ENCODE measurements around the gene ZC3H4.
"Not testable (repeated sequence)": the region's sequence is repeated elsewhere in the genome, so short reads cannot be mapped to it uniquely, and the experiment has no call there.

Gene ZC3H4

GRCh38 chr19:47107202-47107952 lies 6.2 kb downstream of the ZC3H4 start:
- no peak for DNase-seq

GRCh38 chr19:47106821-47107201 lies 6.8 kb downstream of the ZC3H4 start:
- no peak for DNase-seq

GRCh38 chr19:47105874-47106273 lies 7.7 kb downstream of the ZC3H4 start:
- no peak for DNase-seq

GRCh38 chr19:47104680-47105079 lies 8.9 kb downstream of the ZC3H4 start:
- DNase-seq = no peak

- no peak for DNase-seq
Measured at GRCh38 chr19:47102346-47103060, 11.1 kb downstream of the ZC3H4 start.

GRCh38 chr19:47101116-47101515 lies 12.5 kb downstream of the ZC3H4 start:
- not testable (repeated sequence) for DNase-seq

- DNase-seq = no peak
Measured at GRCh38 chr19:47100290-47100689, 13.3 kb downstream of the ZC3H4 start.

- no peak for DNase-seq
Measured at GRCh38 chr19:47099576-47100050, 14.0 kb downstream of the ZC3H4 start.

- no peak for DNase-seq
Measured at GRCh38 chr19:47098608-47099007, 15.0 kb downstream of the ZC3H4 start.

- DNase-seq = no peak
Measured at GRCh38 chr19:47097396-47098201, 16.0 kb downstream of the ZC3H4 start.

- no peak for DNase-seq
Measured at GRCh38 chr19:47096721-47097120, 16.9 kb downstream of the ZC3H4 start.

- DNase-seq = no peak
Measured at GRCh38 chr19:47096100-47096704, 17.4 kb downstream of the ZC3H4 start.

GRCh38 chr19:47095476-47096099 lies 18.0 kb downstream of the ZC3H4 start:
- DNase-seq = no peak

- no peak for DNase-seq
Measured at GRCh38 chr19:47094557-47095475, 18.8 kb downstream of the ZC3H4 start.

- DNase-seq = no peak
Measured at GRCh38 chr19:47093841-47094240, 19.7 kb downstream of the ZC3H4 start.

- DNase-seq = no peak
Measured at GRCh38 chr19:47093254-47093653, 20.3 kb downstream of the ZC3H4 start.

- DNase-seq = no peak
Measured at GRCh38 chr19:47089767-47090350, 23.7 kb downstream of the ZC3H4 start.

GRCh38 chr19:47086280-47086679 lies 27.3 kb downstream of the ZC3H4 start:
- DNase-seq = no peak

- no peak for DNase-seq
Measured at GRCh38 chr19:47084879-47085439, 28.6 kb downstream of the ZC3H4 start.

- no peak for DNase-seq
Measured at GRCh38 chr19:47082493-47082892, 31.1 kb downstream of the ZC3H4 start.

GRCh38 chr19:47081095-47081494 lies 32.5 kb downstream of the ZC3H4 start:
- no peak for DNase-seq

All from T-helper 9 cell (primary cell).